ENCODE measurements around the gene ABI3BP.

DNA sequence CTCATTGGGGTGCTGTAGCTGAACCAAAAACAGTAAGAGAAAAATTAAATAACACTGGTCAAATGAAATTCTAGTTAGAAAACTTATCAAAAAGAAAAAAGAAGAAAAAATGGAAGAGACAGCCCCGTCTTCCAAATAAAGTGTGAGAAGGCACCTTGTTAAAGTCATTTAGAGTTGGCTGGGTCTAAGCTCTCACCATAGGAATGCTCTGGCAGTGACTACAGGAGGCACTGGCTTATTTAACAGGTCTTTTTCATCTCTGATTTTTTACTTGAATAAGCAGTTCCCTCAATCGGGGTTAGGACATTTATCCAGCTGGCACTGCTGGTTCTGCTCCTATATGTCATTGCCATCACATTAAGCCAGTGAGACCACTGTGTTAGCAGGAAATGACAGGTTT, 1.6 kb upstream of the ABI3BP start:
- TF ChIP-seq CTCF (IDR thresholded peaks at IDR 0.05) = no peak
- TF ChIP-seq POLR2AphosphoS5 (IDR thresholded peaks at IDR 0.05) = no peak
- no peak for TF ChIP-seq POLR2A (IDR thresholded peaks at IDR 0.05)

All from upper lobe of left lung (tissue), 4 donors.